Measurements from ENCODE around the gene NELFA. TPM values are rescaled to one million over a fixed set of nuclear protein-coding genes. Genes with fewer than 3 reads are reported as not detected.

Gene NELFA
- total and polyA plus RNA-seq, 10 of the 15 experiments (the other 5 are each of a cell fraction or from before 2014, with no cell fraction given) = 0.39 to 38.6 (median 16.7) TPM

DNA sequence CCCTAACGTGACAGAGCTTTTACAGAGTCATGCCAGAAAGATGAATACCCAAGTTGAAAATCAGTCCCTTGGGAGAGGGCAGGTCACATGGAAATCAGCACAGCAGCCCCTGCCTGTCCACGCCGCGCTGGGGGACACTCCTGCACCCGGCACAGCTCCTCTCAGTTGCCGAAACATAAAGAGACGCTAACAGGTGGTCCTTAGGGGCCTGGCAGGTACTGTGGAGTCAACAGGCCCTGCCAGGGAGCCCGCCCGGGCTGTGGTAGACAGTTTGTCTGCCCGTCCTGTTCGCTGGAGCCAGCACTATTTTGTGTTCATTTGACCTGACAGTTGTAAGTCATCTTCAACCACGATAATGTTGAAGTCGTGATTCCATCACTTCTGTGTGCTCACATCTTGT lies 30.5 kb downstream of the NELFA start:
- Histone ChIP-seq H3K27ac (ENCODE audit: control insufficient read depth, insufficient read depth) (no peak overlapping the region), H2AFZ (ENCODE audit: control insufficient read depth, low read depth, low read length) (no peak overlapping the region), H3K9me3 (replicated peaks; ENCODE audit: control insufficient read depth, insufficient read depth, low read length) (no peaks in the 10 kb centered on the region), H3K9ac (ENCODE audit: control insufficient read depth, insufficient read depth, low read length) (no peak overlapping the region), H3K4me3 (no peak overlapping the region), H3K4me1 (ENCODE audit: control insufficient read depth, insufficient read depth, low read length) (no peaks in the 10 kb centered on the region), H3K79me2 (ENCODE audit: control insufficient read depth, insufficient read depth, low read length) (no peaks in the 10 kb centered on the region), H4K20me1 (ENCODE audit: control insufficient read depth, insufficient read depth) (no peaks in the 10 kb centered on the region), H3K27me3 (replicated peaks in 1 of 2; ENCODE audit: control insufficient read depth in 2 of 2, insufficient read depth in 2 of 2, low read length in 1 of 2) (no peaks in the 10 kb centered on the region), H3K4me2 (ENCODE audit: control insufficient read depth, insufficient read depth) (no peak overlapping the region), H3K36me3 (ENCODE audit: control insufficient read depth in 2 of 2, insufficient read depth in 2 of 2, low read length in 1 of 2) (peaks cover 21 to 44% of the 10 kb centered on the region in 2 experiments)
- SMC1A ChIA-PET (ENCODE audit: uncharacterized antibody, unreplicated experiment) = no interaction called here
- WGBS (ENCODE audit: insufficient coverage, insufficient replicate concordance, low lambda C conversion rate, missing lambda C conversion rate) = 95% methylated on average over 13 of the region's 13 CpGs
- CTCF ChIA-PET = no interaction called here
- in situ Hi-C loops (cut with MboI) (no loop called here), intact Hi-C loops (cut with micrococcal nuclease; ENCODE audit: unreplicated experiment) (no loop called here)
- FAIRE-seq = no peak
- POLR2A ChIA-PET = no interaction called here
- TF ChIP-seq SMARCA5 (IDR thresholded peaks at IDR 0.05) = no peak
- TF ChIP-seq CHD4 (IDR thresholded peaks at IDR 0.05) = no peak
- no peak for TF ChIP-seq FOXM1 (IDR thresholded peaks at IDR 0.05; ENCODE audit: low read depth, low read length)
- no peak for TF ChIP-seq IKZF2 (IDR thresholded peaks at IDR 0.05)
- TF ChIP-seq LARP7 (IDR thresholded peaks at IDR 0.05) = no peak
- TF ChIP-seq NFIC (IDR thresholded peaks at IDR 0.05; ENCODE audit: low read depth, low read length) = no peak
- no peak for TF ChIP-seq RFX5 (IDR thresholded peaks at IDR 0.05; ENCODE audit: low read depth, low read length)
- TF ChIP-seq, protein P1, sequence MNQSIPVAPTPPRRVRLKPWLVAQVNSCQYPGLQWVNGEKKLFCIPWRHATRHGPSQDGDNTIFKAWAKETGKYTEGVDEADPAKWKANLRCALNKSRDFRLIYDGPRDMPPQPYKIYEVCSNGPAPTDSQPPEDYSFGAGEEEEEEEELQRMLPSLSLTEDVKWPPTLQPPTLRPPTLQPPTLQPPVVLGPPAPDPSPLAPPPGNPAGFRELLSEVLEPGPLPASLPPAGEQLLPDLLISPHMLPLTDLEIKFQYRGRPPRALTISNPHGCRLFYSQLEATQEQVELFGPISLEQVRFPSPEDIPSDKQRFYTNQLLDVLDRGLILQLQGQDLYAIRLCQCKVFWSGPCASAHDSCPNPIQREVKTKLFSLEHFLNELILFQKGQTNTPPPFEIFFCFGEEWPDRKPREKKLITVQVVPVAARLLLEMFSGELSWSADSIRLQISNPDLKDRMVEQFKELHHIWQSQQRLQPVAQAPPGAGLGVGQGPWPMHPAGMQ (IDR thresholded peaks at IDR 0.05; ENCODE audit: borderline replicate concordance) = no peak
- no peak for TF ChIP-seq KAT2A (conservative IDR thresholded peaks at IDR 0.05; ENCODE audit: control insufficient read depth, low read depth, low read length)
- no peak for TF ChIP-seq NR2F1 (conservative IDR thresholded peaks at IDR 0.05)
- TF ChIP-seq, protein P2, sequence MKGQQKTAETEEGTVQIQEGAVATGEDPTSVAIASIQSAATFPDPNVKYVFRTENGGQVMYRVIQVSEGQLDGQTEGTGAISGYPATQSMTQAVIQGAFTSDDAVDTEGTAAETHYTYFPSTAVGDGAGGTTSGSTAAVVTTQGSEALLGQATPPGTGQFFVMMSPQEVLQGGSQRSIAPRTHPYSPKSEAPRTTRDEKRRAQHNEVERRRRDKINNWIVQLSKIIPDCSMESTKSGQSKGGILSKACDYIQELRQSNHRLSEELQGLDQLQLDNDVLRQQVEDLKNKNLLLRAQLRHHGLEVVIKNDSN (IDR thresholded peaks at IDR 0.05; ENCODE audit: borderline replicate concordance, extremely low read length, insufficient read depth, low read depth, low read length) = no peak
- no peak for TF ChIP-seq CEBPB (IDR thresholded peaks at IDR 0.05; ENCODE audit: borderline replicate concordance in 1 of 2, low read depth in 2 of 2, low read length in 2 of 2)
- no peak for TF ChIP-seq ZNF207 (IDR thresholded peaks at IDR 0.05; ENCODE audit: borderline replicate concordance)
- TF ChIP-seq, protein P3, sequence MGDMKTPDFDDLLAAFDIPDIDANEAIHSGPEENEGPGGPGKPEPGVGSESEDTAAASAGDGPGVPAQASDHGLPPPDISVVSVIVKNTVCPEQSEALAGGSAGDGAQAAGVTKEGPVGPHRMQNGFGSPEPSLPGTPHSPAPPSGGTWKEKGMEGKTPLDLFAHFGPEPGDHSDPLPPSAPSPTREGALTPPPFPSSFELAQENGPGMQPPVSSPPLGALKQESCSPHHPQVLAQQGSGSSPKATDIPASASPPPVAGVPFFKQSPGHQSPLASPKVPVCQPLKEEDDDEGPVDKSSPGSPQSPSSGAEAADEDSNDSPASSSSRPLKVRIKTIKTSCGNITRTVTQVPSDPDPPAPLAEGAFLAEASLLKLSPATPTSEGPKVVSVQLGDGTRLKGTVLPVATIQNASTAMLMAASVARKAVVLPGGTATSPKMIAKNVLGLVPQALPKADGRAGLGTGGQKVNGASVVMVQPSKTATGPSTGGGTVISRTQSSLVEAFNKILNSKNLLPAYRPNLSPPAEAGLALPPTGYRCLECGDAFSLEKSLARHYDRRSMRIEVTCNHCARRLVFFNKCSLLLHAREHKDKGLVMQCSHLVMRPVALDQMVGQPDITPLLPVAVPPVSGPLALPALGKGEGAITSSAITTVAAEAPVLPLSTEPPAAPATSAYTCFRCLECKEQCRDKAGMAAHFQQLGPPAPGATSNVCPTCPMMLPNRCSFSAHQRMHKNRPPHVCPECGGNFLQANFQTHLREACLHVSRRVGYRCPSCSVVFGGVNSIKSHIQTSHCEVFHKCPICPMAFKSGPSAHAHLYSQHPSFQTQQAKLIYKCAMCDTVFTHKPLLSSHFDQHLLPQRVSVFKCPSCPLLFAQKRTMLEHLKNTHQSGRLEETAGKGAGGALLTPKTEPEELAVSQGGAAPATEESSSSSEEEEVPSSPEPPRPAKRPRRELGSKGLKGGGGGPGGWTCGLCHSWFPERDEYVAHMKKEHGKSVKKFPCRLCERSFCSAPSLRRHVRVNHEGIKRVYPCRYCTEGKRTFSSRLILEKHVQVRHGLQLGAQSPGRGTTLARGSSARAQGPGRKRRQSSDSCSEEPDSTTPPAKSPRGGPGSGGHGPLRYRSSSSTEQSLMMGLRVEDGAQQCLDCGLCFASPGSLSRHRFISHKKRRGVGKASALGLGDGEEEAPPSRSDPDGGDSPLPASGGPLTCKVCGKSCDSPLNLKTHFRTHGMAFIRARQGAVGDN (IDR thresholded peaks at IDR 0.05) = no peak
- TF ChIP-seq PAX8 (IDR thresholded peaks at IDR 0.05) = no peak
- TF ChIP-seq ZNF217 (IDR thresholded peaks at IDR 0.05) = no peak
- TF ChIP-seq NR2C2 (IDR thresholded peaks at IDR 0.05; ENCODE audit: borderline replicate concordance, control insufficient read depth, insufficient read length, low read depth) = no peak
- TF ChIP-seq, protein P4, sequence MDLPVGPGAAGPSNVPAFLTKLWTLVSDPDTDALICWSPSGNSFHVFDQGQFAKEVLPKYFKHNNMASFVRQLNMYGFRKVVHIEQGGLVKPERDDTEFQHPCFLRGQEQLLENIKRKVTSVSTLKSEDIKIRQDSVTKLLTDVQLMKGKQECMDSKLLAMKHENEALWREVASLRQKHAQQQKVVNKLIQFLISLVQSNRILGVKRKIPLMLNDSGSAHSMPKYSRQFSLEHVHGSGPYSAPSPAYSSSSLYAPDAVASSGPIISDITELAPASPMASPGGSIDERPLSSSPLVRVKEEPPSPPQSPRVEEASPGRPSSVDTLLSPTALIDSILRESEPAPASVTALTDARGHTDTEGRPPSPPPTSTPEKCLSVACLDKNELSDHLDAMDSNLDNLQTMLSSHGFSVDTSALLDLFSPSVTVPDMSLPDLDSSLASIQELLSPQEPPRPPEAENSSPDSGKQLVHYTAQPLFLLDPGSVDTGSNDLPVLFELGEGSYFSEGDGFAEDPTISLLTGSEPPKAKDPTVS (IDR thresholded peaks at IDR 0.05; ENCODE audit: low read depth, low read length) = no peak
- TF ChIP-seq, protein P5, sequence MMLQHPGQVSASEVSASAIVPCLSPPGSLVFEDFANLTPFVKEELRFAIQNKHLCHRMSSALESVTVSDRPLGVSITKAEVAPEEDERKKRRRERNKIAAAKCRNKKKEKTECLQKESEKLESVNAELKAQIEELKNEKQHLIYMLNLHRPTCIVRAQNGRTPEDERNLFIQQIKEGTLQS (IDR thresholded peaks at IDR 0.05; ENCODE audit: borderline replicate concordance, extremely low read depth, low read depth, low read length) = no peak
- no peak for DNase-seq (ENCODE audit: low read depth, low spot score)
- RAD21 ChIA-PET (ENCODE audit: unreplicated experiment) = no interaction called here
- ATAC-seq = no peak
- BruUV-seq (replicated peaks) = no TSS peak

Data from GM12878 (cell line).